Measurements from ENCODE around the gene COL6A2. TPM values are rescaled to one million over a fixed set of nuclear protein-coding genes. Genes with fewer than 3 reads are reported as not detected.
"Not testable (repeated sequence)": the region's sequence is repeated elsewhere in the genome, so short reads cannot be mapped to it uniquely, and the experiment has no call there.

The COL6A2 gene
- total RNA-seq, 5 donors from 2014 or later (not counting 1 experiment from before 2014, with no cell fraction given) = 33.8 to 85.2 (median 60.7) TPM

DNA sequence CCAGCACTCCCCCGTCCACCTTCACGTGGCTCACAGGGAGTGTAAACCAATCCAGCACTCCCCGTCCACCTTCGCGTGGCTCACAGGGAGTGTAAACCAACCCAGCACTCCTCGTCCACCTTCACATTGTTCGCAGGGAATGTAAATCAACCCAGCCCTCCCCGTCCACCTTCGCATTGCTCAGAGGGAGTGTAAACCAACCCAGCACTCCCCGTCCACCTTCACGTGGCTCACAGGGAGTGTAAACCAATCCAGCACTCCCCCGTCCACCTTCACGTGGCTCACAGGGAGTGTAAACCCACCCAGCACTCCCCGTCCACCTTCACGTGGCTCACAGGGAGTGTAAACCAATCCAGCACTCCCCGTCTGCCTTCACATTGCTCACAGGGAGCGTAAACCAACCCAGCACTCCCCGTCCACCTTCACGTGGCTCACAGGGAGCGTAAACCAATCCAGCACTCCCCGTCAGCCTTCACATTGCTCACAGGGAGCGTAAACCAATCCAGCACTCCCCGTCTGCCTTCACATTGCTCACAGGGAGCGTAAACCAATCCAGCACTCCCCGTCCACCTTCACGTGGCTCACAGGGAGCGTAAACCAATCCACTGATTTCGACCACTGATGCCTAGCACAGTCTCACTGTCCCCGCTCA lies 42.6 kb downstream of the COL6A2 start:
- H3K4me3 Mint-ChIP-seq; H3K27me3 Mint-ChIP-seq; POLR2A ChIA-PET; H3K9me3 Mint-ChIP-seq; H3K27ac Mint-ChIP-seq; H3K9me3 ChIP-seq; H3K4me3 ChIP-seq (ENCODE audit: control insufficient read depth in 1 of 2, extremely low read depth in 1 of 2, low read length in 1 of 2); ATAC-seq (replicated peaks in 1 of 4); H3K36me3 Mint-ChIP-seq; H3K4me1 ChIP-seq (ENCODE audit: control insufficient read depth in 1 of 2, extremely low read depth in 1 of 2, insufficient read depth in 2 of 2, low read length in 2 of 2); H3K27ac ChIP-seq (ENCODE audit: low read length); DNase-seq; CTCF ChIA-PET; H3K36me3 ChIP-seq (ENCODE audit: control insufficient read depth in 2 of 2, extremely low read depth in 1 of 2, insufficient read depth in 1 of 2, low read length in 1 of 2): not testable (repeated sequence)
- peaks cover 7 to 12% (median 8%) of the 10 kb centered on the region in 3 donors for H3K4me1 Mint-ChIP-seq
- WGBS (ENCODE audit: insufficient coverage) = 66% methylated on average over 24 of the region's 29 CpGs
- peaks cover 0 to 44% of the 10 kb centered on the region in 2 experiments for H3K27me3 ChIP-seq (replicated peaks in 1 of 2; ENCODE audit: control insufficient read depth in 2 of 2, extremely low read depth in 1 of 2, insufficient read depth in 2 of 2, low read length in 1 of 2)

DNA sequence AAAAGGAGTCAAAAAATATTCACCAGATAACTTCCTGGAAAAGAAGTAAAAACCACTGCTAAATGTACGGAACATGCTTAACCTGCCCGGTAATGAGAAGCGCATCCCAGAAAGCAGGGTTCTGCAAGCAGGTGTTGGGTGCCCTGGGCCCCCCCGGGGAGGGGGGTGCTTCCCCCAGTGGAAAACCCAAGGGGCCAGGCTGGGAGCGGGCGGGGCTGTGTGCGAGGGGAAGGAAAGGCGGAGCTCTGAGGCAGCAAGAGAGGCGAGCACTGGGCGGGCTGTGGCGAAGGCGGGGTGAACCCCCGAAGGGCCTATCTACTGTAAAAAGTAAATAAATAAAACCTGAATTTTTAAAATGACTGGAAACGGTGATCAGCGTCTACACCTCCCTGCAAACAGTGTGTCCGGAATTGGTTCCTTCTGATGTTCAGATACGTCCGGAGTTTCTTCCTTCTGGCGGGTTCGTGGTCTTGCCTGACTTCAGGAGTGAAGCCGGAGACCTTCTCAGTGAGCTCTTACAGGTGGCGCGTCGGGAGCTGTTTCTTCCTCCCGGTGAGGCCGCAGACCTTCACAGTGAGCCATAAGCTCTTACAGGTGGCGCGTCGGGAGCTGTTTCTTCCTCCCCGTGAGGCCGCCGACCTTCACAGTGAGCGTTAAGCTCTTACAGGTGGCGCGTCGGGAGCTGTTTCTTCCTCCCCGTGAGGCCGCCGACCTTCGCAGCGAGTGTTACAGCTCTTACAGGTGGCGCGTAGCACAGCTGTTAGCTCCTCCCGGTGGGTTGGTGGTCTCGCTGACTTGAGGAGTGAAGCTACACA lies 44.1 kb downstream of the COL6A2 start:
- H3K27ac Mint-ChIP-seq = no peak overlapping the region
- Histone ChIP-seq H3K9me3 (no peaks in the 10 kb centered on the region), H3K27me3 (replicated peaks in 1 of 2; ENCODE audit: control insufficient read depth in 2 of 2, extremely low read depth in 1 of 2, insufficient read depth in 2 of 2, low read length in 1 of 2) (peaks cover 0 to 34% of the 10 kb centered on the region in 2 experiments), H3K4me1 (ENCODE audit: control insufficient read depth in 1 of 2, extremely low read depth in 1 of 2, insufficient read depth in 2 of 2, low read length in 2 of 2) (peaks cover 0 to 4% of the 10 kb centered on the region in 2 experiments), H3K36me3 (ENCODE audit: control insufficient read depth in 2 of 2, extremely low read depth in 1 of 2, insufficient read depth in 1 of 2, low read length in 1 of 2) (no peaks in the 10 kb centered on the region), H3K27ac (ENCODE audit: low read length) (no peak overlapping the region), H3K4me3 (ENCODE audit: control insufficient read depth in 1 of 2, extremely low read depth in 1 of 2, low read length in 1 of 2) (no peak overlapping the region)
- DNase-seq = no peak
- CTCF ChIA-PET = interaction anchor here in 1 of 2 donors (1.2 kb wide), 1 partner anchor 89 kb away, joined by 3 read pairs; no protein-coding TSS in a partner anchor
- peaks cover 7 to 12% (median 8%) of the 10 kb centered on the region in 3 donors for H3K4me1 Mint-ChIP-seq
- no peak for ATAC-seq (replicated peaks in 1 of 4)
- H3K36me3 Mint-ChIP-seq = no peaks in the 10 kb centered on the region
- no peak overlapping the region for H3K4me3 Mint-ChIP-seq
- WGBS (ENCODE audit: insufficient coverage) = 92% methylated on average over 42 of the region's 45 CpGs
- POLR2A ChIA-PET = no interaction called here
- H3K27me3 Mint-ChIP-seq = peaks cover 0 to 8% of the 10 kb centered on the region in 2 donors
- H3K9me3 Mint-ChIP-seq = no peaks in the 10 kb centered on the region

DNA sequence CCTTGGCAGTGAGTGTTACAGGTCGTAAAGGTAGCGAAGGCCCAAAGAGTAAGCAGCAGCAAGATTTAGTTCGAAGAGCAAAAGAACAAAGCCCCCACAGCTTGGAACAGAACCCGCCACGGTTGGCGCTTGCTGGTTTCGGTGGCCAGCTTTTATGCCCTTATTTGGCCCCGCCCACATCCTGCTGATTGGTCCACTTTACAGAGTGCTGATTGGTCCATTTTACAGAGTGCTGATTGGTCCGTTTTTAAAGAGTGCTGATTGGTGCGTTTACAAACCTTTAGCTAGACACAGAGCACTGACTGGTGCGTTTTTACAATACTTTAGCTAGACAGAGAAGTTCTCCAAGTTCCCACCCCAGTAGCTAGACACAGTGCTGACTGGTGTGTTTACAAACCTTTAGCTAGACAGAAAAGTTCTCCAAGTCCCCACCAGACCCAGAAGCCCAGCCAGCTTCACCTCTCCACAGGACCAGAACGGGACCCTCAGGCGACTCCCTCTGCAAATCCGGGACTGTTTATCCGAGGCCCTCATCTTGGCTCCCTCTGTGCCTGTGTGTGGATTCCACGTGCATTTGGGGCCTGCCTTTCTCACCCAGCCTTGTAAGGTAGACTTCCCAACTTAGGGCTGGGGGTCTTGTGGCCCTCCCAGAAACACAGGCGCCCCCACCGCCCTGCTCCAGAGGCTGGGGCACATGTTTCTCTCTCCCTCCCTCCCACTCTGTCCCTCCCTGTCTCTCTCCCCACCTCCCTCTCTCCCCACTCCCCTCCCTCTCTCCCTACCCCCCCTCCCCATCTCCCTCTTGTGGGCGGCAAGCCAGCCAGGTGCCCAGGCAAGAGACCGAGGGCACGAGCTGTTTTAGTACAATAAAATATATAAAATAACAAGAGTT lies 44.9 kb downstream of the COL6A2 start:
- Histone ChIP-seq H3K36me3 (ENCODE audit: control insufficient read depth in 2 of 2, extremely low read depth in 1 of 2, insufficient read depth in 1 of 2, low read length in 1 of 2) (no peaks in the 10 kb centered on the region), H3K4me1 (ENCODE audit: control insufficient read depth in 1 of 2, extremely low read depth in 1 of 2, insufficient read depth in 2 of 2, low read length in 2 of 2) (peaks cover 0 to 4% of the 10 kb centered on the region in 2 experiments), H3K27me3 (replicated peaks in 1 of 2; ENCODE audit: control insufficient read depth in 2 of 2, extremely low read depth in 1 of 2, insufficient read depth in 2 of 2, low read length in 1 of 2) (peaks cover 0 to 26% of the 10 kb centered on the region in 2 experiments), H3K4me3 (ENCODE audit: control insufficient read depth in 1 of 2, extremely low read depth in 1 of 2, low read length in 1 of 2) (no peak overlapping the region), H3K9me3 (no peaks in the 10 kb centered on the region), H3K27ac (ENCODE audit: low read length) (no peak overlapping the region)
- peaks cover 7 to 12% (median 8%) of the 10 kb centered on the region in 3 donors for H3K4me1 Mint-ChIP-seq
- WGBS (ENCODE audit: insufficient coverage) = 97% methylated on average over 11 of the region's 21 CpGs
- H3K4me3 Mint-ChIP-seq = no peak overlapping the region
- ChIA-PET CTCF (interaction anchor here (0.6 to 1.2 kb wide), 6 partner anchors 88 to 497 kb away, joined by 3 to 10 read pairs (median 4); partner anchors contain the start of genes MCM3AP (in 1 of the 2) and YBEY (in 1 of the 2)), POLR2A (no interaction called here)
- no peaks in the 10 kb centered on the region for H3K9me3 Mint-ChIP-seq
- no peaks in the 10 kb centered on the region for H3K36me3 Mint-ChIP-seq
- no peak overlapping the region for H3K27ac Mint-ChIP-seq
- ATAC-seq (replicated peaks in 1 of 4) (no peak), DNase-seq (peak in 14 of 35 experiments; percentile 2 to 32 (median 18))
- peaks cover 0 to 6% of the 10 kb centered on the region in 2 donors for H3K27me3 Mint-ChIP-seq

DNA sequence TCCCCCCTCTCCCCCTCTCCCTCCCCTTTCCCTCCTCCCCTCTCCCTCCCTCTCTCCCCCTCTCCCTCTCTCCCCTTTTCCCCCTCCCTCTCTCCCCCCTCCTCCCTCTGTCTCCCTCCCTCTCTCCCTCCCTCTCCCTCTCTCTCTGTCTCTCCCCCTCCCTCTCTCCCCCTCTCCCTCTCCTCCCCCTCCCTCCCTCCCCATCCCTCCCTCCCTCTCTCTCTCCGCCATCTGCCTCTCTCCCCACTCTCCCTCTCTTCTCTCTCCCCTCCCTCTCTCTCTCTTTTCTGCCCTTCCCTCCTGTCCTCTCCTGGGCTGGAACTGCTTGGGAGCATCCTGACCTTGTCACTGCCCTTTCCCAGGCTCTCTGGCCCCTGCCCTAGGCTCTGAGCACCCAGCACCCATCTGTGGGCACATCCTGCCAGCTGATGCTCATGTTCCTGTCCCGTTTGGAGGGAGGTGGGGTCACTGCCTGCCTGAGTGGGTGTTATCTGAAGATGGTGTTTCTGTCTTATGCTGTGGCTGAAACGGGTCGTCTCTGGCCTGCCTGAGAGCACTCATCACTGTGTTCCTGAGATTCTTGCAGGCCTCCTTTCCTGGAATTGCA lies 46.7 kb downstream of the COL6A2 start:
- 38% methylated on average over 3 of the region's 4 CpGs for WGBS (ENCODE audit: insufficient coverage)
- Mint-ChIP-seq H3K27ac (peak overlapping the region; percentile 43 to 44), H3K27me3 (peaks cover 0 to 4% of the 10 kb centered on the region in 2 donors), H3K36me3 (no peaks in the 10 kb centered on the region), H3K4me1 (peaks cover 7 to 12% (median 8%) of the 10 kb centered on the region in 3 donors), H3K9me3 (no peaks in the 10 kb centered on the region), H3K4me3 (peak overlapping the region in 1 of 3 donors; percentile 78)
- peaks cover 0 to 10% of the 10 kb centered on the region in 2 experiments for H3K27me3 ChIP-seq (replicated peaks in 1 of 2; ENCODE audit: control insufficient read depth in 2 of 2, extremely low read depth in 1 of 2, insufficient read depth in 2 of 2, low read length in 1 of 2)
- ChIA-PET POLR2A (interaction anchor here in 1 of 2 donors (0.6 kb wide), 1 partner anchor 218 kb away, joined by 3 read pairs; no protein-coding TSS in a partner anchor), CTCF (no interaction called here)
- H3K4me1 ChIP-seq (ENCODE audit: control insufficient read depth in 1 of 2, extremely low read depth in 1 of 2, insufficient read depth in 2 of 2, low read length in 2 of 2) = peaks cover 0 to 4% of the 10 kb centered on the region in 2 experiments
- H3K4me3 ChIP-seq (ENCODE audit: control insufficient read depth in 1 of 2, extremely low read depth in 1 of 2, low read length in 1 of 2) = no peak overlapping the region
- DNase-seq (no peak), ATAC-seq (replicated peaks in 1 of 4) (no peak)
- no peak overlapping the region for H3K27ac ChIP-seq (ENCODE audit: low read length)
- no peaks in the 10 kb centered on the region for H3K36me3 ChIP-seq (ENCODE audit: control insufficient read depth in 2 of 2, extremely low read depth in 1 of 2, insufficient read depth in 1 of 2, low read length in 1 of 2)
- no peaks in the 10 kb centered on the region for H3K9me3 ChIP-seq

DNA sequence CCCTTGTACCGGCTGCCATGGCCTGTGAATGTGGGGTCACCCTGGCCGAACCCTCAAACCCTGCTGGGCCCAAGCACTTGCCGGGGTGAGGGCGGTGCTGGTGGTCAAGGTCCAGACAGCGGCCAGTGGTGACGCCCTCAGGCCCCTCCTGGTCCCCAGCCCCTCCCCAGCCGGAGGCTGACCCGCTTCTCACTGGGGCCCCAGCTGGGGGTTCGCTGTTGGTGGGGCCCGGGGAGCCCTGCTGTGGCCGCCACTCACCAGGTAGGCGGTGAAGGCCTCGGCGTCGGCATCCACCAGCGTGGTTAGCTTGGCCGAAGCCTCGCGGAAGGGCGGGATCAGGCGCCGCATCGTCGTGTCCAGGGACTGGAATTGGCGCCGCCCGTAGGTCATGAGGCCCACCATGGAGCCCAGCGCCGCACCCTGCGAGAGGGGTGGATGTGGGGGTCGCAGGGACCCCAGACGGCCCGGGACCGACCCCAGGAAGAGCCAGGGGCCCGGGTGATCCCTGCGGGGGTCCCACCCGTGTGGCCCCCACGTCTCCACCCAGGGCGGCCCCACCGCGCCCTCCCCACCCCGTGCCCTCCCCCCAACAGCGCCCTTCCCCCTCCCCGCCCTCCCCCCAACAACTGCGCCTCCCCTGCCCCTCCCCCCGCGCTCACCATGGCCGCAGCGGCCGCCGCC lies 47.4 kb downstream of the COL6A2 start:
- H3K27ac Mint-ChIP-seq = no peak overlapping the region
- DNase-seq = no peak
- H3K9me3 Mint-ChIP-seq = no peaks in the 10 kb centered on the region

More for the DNA sequence above, 47.4 kb downstream of the COL6A2 start:
- Histone ChIP-seq H3K4me3 (ENCODE audit: control insufficient read depth in 1 of 2, extremely low read depth in 1 of 2, low read length in 1 of 2) (no peak overlapping the region), H3K27ac (ENCODE audit: low read length) (no peak overlapping the region), H3K36me3 (ENCODE audit: control insufficient read depth in 2 of 2, extremely low read depth in 1 of 2, insufficient read depth in 1 of 2, low read length in 1 of 2) (no peaks in the 10 kb centered on the region), H3K9me3 (no peaks in the 10 kb centered on the region), H3K4me1 (ENCODE audit: control insufficient read depth in 1 of 2, extremely low read depth in 1 of 2, insufficient read depth in 2 of 2, low read length in 2 of 2) (peaks cover 0 to 4% of the 10 kb centered on the region in 2 experiments), H3K27me3 (replicated peaks in 1 of 2; ENCODE audit: control insufficient read depth in 2 of 2, extremely low read depth in 1 of 2, insufficient read depth in 2 of 2, low read length in 1 of 2) (peaks cover 0 to 5% of the 10 kb centered on the region in 2 experiments)
- 98% methylated on average over 24 of the region's 51 CpGs for WGBS (ENCODE audit: insufficient coverage)
- Mint-ChIP-seq H3K27me3 (peaks cover 0 to 2% of the 10 kb centered on the region in 2 donors), H3K4me1 (peaks cover 7 to 12% (median 8%) of the 10 kb centered on the region in 3 donors), H3K4me3 (no peak overlapping the region), H3K36me3 (no peaks in the 10 kb centered on the region)
- POLR2A ChIA-PET = no interaction called here
- no peak for ATAC-seq (replicated peaks in 1 of 4)
- CTCF ChIA-PET = no interaction called here
